CD1c-positive myeloid dendritic cell (primary cell): Measurements from ENCODE around the gene DSCAM.

ENCODE experiments used
- DNase-seq: peaks from one replicate; pipeline ENCODE4 v3.0.0-alpha.2; 2016; ENCODE audit errors: extremely low spot score

Gene DSCAM

DNA sequence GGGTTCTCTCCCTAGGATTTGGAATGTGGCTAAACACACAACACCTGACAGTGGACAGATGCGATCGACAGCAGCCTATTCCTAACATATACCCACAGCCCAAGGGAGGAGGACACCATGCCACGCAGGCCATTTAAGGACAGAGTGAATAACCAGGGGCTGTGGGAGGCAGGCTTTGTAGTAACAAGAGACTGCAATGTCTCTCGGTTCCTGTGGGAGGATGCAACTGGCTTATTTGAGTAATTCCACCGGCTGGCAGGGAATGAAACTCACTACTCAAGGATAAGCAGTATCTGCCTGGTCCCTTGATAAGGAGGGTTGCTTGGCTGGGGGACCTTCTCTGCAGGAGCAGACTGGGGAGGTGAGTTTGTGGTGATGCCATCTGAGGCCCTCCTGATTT, 870.2 kb downstream of the DSCAM start:
- no peak for DNase-seq

DNA sequence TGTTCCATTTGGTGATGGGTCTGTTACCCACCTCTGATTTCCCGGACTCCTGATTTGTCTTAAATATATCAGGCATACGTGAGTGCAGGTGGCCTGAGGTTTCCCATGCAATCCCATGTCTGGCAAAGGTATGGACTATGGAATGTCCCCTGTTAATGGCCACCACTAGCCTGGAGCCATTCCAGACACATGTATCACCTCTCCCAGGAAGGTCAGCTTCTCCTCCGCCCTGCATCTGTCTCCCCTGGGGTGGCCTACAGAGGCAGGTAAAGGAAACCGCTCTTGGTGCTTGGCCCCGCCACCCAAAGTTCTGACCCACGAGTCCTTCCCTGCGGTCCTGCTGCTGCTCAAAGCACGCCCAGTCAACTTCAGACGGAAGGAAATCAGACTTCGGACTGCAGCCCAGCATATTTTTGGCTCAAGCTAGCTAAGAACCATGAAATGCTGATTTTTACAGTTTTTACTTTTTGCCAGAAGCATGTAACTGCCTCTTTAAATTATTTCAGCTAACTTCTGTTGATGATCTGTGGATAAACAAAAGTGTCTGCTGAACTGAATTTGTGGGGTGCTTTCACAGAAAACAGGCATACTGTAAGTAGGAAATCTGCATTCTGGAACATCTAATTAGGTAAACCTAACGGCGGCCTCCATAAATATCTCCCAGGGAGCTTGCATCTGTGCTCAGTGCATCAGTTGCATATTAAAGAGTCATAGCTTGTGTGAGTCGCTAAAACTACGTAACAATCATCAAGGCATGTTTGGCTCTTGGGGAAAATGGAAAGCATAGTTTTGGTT, 873.8 kb downstream of the DSCAM start:
- no peak for DNase-seq

- no peak for DNase-seq
These were observed 874.5 kb downstream of the DSCAM start for GRCh38 chr21:39972471-39972870.

DNA sequence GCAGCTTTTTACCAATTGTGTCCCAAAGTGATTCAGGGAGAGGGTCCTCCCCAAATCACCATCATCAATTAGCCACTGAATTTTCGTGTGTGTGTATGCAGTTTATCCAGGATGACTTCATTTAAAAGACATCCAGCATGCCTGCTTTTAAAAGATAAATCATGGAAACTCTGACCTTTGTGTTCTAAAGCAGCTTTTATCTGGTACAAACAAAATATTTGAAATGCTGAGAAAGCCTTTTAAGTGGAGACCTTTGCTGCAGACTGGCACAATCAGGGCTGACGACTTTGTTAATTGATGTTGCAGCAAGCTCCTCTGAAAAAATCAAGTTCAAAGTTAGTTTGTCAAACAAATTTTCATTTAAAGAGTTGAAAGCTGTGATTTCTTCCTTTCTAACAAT, 875.0 kb downstream of the DSCAM start:
- no peak for DNase-seq

GRCh38 chr21:39969691-39970364, 877.1 kb downstream of the DSCAM start:
- DNase-seq, result no peak

DNA sequence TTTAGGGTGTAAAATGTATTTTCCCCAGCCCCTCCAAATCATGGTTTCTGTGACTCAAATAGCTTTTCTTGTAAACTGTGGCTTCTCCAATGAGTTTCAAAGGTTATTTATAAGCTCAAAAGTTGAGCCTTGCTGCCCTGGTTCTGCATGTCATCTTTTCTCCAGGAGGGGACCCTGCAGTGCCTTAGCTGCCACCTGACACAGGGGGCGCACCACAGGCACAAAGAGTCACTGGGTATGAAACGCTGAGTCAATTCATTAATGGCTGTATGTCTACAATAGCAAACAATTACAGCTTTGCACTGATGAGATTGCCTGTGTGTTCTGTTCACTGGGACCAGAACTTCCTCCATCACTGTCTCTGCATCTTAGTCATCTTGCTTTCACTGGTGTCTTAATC, 878.9 kb downstream of the DSCAM start:
- no peak for DNase-seq

DNA sequence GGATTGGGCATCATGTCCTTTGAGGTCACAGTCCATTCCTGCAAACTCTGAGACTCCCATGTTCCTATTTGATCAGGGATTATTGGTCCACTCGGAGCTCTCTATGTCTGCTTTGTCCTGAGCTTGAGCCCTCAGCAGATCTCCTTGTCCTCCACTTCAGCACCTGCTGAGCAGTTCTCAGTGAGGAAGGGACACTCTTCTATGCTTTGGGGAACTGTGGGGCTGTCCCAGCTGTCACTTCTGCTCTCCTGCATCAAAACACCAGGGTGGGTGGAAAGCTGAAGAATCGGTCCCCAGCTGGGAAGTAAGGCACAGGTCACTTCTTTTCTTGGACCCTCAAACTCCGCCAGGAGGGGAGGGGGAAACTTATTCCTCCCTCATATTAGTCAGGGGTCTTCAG, 880.2 kb downstream of the DSCAM start:
- no peak for DNase-seq

DNA sequence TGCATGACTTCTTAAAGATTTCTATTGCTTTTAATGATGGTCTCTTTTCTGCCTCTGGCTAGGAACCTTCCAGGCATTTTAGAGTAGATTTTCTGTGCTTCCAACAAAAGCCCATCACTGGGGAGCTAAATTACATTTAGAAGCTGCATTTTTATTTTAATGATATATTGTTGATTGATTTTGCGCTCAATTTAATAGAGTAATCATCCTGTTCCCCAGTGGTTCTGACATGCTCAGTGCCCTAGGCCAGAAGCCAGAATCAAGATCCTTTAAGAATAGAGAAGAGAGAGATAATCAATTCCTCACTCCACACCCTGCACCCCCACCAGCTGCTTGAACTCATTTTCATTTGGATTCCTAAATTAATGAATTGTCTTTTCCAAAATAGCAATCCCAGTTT, 881.9 kb downstream of the DSCAM start:
- no peak for DNase-seq

DNA sequence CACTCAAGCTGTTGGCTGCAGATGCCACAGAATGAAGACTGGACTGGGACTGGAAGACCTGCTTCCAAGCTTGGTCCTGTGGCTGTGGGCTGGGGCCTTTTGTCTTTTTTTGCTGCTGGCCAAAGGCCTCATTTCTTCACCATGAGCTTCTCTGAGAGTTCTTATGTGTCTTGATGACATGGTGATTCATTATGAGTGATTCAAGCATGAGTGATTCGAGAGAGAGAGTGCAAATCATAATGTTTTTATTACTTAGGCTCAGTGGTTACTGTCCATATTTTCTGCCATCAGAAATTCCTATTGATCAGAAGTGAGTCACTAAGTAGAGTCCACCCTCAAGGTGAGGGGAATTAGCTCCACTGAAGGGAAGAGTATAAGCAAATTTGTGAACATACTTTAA, 885.7 kb downstream of the DSCAM start:
- no peak for DNase-seq
